ENCODE results near the gene PLA2G6.

DNA sequence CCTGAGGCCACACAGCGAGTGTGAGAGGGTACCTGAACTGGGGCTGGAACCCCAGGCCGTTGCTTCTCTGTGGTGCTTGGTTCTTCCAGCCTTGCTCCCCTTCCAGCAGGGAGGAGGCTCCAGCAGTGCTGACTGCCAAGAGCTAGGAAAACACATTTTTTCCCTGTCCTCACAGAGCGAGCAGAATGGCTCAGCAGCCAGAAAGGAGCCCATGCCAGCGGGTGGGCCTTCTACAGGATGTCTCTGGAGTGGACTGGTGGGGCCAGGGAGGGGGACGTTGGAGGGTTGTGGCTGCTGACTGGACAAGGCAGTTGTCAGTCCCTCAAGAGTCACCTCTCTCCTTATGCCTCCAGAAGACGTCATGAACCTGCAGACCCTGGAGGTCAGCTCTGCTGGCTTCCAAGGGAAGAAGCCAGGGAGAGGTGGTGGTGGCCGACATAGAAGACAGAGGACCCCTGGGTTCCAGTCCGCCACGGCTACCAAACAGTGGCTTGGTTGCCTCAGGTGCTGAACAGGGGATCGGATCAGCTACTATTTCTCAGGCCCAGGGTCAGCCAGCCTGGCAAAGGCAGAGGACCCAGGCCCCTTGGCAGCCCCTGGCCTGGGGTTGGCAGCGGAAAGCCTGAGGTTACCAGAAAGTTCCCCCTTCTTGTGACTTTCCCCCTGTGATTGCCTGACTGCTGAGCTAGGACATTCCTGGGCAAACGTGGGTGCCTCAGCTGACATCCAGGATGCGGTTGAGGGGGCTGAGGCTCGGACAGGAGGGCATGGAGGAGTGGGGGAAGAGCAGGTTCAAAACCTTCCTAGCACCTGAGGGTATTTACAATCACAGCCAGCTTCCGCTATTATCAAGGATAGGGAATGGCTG is 23.9 kb upstream of the PLA2G6 start:
- TF ChIP-seq, protein P1, sequence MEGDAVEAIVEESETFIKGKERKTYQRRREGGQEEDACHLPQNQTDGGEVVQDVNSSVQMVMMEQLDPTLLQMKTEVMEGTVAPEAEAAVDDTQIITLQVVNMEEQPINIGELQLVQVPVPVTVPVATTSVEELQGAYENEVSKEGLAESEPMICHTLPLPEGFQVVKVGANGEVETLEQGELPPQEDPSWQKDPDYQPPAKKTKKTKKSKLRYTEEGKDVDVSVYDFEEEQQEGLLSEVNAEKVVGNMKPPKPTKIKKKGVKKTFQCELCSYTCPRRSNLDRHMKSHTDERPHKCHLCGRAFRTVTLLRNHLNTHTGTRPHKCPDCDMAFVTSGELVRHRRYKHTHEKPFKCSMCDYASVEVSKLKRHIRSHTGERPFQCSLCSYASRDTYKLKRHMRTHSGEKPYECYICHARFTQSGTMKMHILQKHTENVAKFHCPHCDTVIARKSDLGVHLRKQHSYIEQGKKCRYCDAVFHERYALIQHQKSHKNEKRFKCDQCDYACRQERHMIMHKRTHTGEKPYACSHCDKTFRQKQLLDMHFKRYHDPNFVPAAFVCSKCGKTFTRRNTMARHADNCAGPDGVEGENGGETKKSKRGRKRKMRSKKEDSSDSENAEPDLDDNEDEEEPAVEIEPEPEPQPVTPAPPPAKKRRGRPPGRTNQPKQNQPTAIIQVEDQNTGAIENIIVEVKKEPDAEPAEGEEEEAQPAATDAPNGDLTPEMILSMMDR (IDR thresholded peaks at IDR 0.05; ENCODE audit: poor library complexity): no peak
- no peak for TF ChIP-seq EZH2phosphoT487 (IDR thresholded peaks at IDR 0.05; ENCODE audit: low read depth, severe bottlenecking, unreplicated experiment)
- TF ChIP-seq EZH2 (IDR thresholded peaks at IDR 0.05; ENCODE audit: borderline replicate concordance): no peak

All from hepatocyte (in vitro differentiated cells).